Bladder microvascular endothelial cell (primary cell): Measurements from ENCODE around the gene HLA-DRA. TPM values are rescaled to one million over a fixed set of nuclear protein-coding genes. Genes with fewer than 3 reads are reported as not detected.

ENCODE experiments used
- total RNA-seq: library from RNA; depleted of rRNA; stranded (reverse); fragments of >200 nt; gene quantifications from 2 replicates; pipeline ENCODE4 v1.2.3, GENCODE V29; 2014

The HLA-DRA gene
- 2.9 TPM in 1 of 2 replicates, not detected in the other for total RNA-seq

DNA sequence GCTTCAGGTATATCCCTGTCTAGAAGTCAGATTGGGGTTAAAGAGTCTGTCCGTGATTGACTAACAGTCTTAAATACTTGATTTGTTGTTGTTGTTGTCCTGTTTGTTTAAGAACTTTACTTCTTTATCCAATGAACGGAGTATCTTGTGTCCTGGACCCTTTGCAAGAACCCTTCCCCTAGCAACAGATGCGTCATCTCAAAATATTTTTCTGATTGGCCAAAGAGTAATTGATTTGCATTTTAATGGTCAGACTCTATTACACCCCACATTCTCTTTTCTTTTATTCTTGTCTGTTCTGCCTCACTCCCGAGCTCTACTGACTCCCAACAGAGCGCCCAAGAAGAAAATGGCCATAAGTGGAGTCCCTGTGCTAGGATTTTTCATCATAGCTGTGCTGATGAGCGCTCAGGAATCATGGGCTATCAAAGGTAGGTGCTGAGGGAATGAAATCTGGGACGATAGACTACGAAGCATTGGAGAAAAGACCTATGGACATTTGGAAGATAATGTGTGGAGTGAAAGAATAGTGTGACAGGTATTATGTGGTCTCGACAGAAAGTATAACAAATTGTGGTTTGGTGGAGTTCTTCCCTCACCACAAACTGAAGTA is at the start of gene HLA-DRA:
Gene HLA-DRA, plus strand, starts transcription at position 286 of the 613 bp plus-strand sequence. Its CDS starts 64 bp downstream, at position 350.

DNA sequence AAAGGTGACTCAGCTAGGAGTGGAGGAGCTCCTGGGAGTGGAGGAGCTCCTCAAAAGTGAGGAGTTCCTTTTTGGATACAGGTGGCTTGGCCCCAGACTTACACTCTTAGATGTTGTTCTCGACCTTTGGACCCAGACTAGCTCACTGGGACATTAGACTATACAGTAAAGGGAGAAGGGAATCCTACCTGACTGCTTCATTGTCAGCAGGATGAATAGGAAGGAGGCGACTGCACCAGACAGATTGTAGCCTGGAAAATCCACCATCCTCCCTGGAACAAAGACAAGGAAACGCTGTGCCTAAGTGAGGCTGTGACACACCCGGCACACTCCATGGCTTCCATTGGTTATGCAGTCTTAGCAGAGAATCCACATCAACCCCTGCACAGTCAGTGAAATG is 32.8 kb upstream of the HLA-DRA start, which contains the start of gene BTNL2:
Gene BTNL2, minus strand, starts transcription at position 325 of the 400 bp plus-strand sequence. Its CDS starts 58 bp downstream, at position 267.

Other genes starting within 250 kb of the HLA-DRA start
- gene PBX2, start 249.7 kb upstream of the HLA-DRA start, total RNA-seq, result 27.8 and 56.5 TPM in 2 replicates
- 3.2 and 4.2 TPM in 2 replicates for gene GPSM3, start 247.2 kb upstream of the HLA-DRA start, total RNA-seq
- 57.3 and 61.4 TPM in 2 replicates for gene NOTCH4, start 215.8 kb upstream of the HLA-DRA start, total RNA-seq
- not detected in 2 replicates for gene TSBP1, start 68.0 kb upstream of the HLA-DRA start, total RNA-seq
- gene BTNL2, start 32.7 kb upstream of the HLA-DRA start, total RNA-seq, result not detected in 2 replicates
- 1.6 and 12.3 TPM in 2 replicates for gene HLA-DRB5, start 90.4 kb downstream of the HLA-DRA start, total RNA-seq
- 4.2 and 55.4 TPM in 2 replicates for gene HLA-DRB1, start 150.0 kb downstream of the HLA-DRA start, total RNA-seq
- not detected in 2 replicates for gene HLA-DQA1, start 197.5 kb downstream of the HLA-DRA start, total RNA-seq
- 1.6 TPM in 1 of 2 replicates, not detected in the other for gene HLA-DQB1, start 226.8 kb downstream of the HLA-DRA start, total RNA-seq